Fibroblast of lung (primary cell): ENCODE results near the gene DLX6. TPM values are rescaled to one million over a fixed set of nuclear protein-coding genes. Genes with fewer than 3 reads are reported as not detected.

ENCODE experiments used
- DNase-seq, 2 donors: peaks; one replicate each; pipeline versions ENCODE4 v3.0.0 to v3.0.0-alpha.2; 2010; ENCODE audit warnings: low read depth in 2 of 2
- H2AFZ ChIP-seq: 2 replicates; pipeline ENCODE4 v1.5.1; 2012; ENCODE audit warnings: low read length, control low read depth, inconsistent platforms
- H3K27ac ChIP-seq: 2 replicates; pipeline ENCODE4 v1.5.1; 2011; ENCODE audit warnings: low read length, control low read depth; ENCODE audit not compliant: insufficient read depth
- H3K27me3 ChIP-seq: 2 replicates; pipeline ENCODE4 v1.5.1; 2011; ENCODE audit warnings: mild to moderate bottlenecking, low read length; ENCODE audit not compliant: control insufficient read depth, insufficient read depth
- H3K36me3 ChIP-seq: 2 replicates; pipeline ENCODE4 v1.5.1; 2011; ENCODE audit warnings: low read length; ENCODE audit not compliant: control insufficient read depth, insufficient read depth
- H3K4me1 ChIP-seq: 2 replicates; pipeline ENCODE4 v1.5.1; 2011; ENCODE audit warnings: low read length; ENCODE audit not compliant: control insufficient read depth, insufficient read depth; ENCODE audit errors: extremely low read depth
- H3K4me2 ChIP-seq: 2 replicates; pipeline ENCODE4 v1.5.1; 2011; ENCODE audit warnings: low read length, control low read depth; ENCODE audit not compliant: insufficient read depth; ENCODE audit errors: extremely low read depth
- H3K4me3 ChIP-seq, 4 experiments: fragments of 200-600 bp in 1 of 4; sonication (generic) in 1 of 4; replicated peaks in 1 of 4; 2 replicates each; pipeline ENCODE4 v1.5.1; 2011 to 2016; ENCODE audit warnings: low read length in 4 of 4, low read depth in 3 of 4, mild to moderate bottlenecking in 3 of 4, control low read depth in 2 of 4, inconsistent platforms in 1 of 4, mixed read lengths in 1 of 4; ENCODE audit not compliant: insufficient read depth in 1 of 4; ENCODE audit errors: control extremely low read depth in 1 of 4
- H3K79me2 ChIP-seq: 2 replicates; pipeline ENCODE4 v1.5.1; 2012; ENCODE audit warnings: mild to moderate bottlenecking, low read length, inconsistent platforms; ENCODE audit not compliant: control insufficient read depth, insufficient read depth
- H3K9ac ChIP-seq: 2 replicates; pipeline ENCODE4 v1.5.1; 2011; ENCODE audit warnings: mild to moderate bottlenecking, low read length, control low read depth; ENCODE audit not compliant: insufficient read depth
- H3K9me3 ChIP-seq: 2 replicates; pipeline ENCODE4 v1.5.1; 2012; ENCODE audit warnings: low read depth, low read length; ENCODE audit not compliant: control insufficient read depth, insufficient read depth
- H4K20me1 ChIP-seq: 2 replicates; pipeline ENCODE4 v1.5.1; 2011; ENCODE audit warnings: low read length; ENCODE audit not compliant: control insufficient read depth, insufficient read depth; ENCODE audit errors: extremely low read depth
- CTCF ChIP-seq, 2 donors: IDR thresholded peaks in 1 of 2; conservative IDR thresholded peaks in 1 of 2; 1 replicate in 1 of 2; 2 replicates in 1 of 2; pipeline ENCODE4 v1.5.1; 2011 to 2012; ENCODE audit warnings: low read length in 2 of 2, control low read depth in 1 of 2, inconsistent platforms in 1 of 2, low read depth in 1 of 2, mild to moderate bottlenecking in 1 of 2
- EZH2 ChIP-seq: IDR thresholded peaks from 2 replicates; pipeline ENCODE4 v1.5.1; 2012; ENCODE audit warnings: low read length, control low read depth, mild to moderate bottlenecking; ENCODE audit errors: missing control alignments
- polyA plus RNA-seq, 2 donors: library from polyadenylated mRNA; depleted of rRNA in 1 of 2; stranded (reverse) in 1 of 2; unstranded in 1 of 2; fragments of >200 nt; gene quantifications; 2 replicates each; pipeline ENCODE4 v1.2.1, GENCODE V29; 2011 to 2012; ENCODE audit warnings: missing spikeins in 1 of 2
- total RNA-seq: library from RNA; depleted of rRNA; stranded (reverse); fragments of >200 nt; gene quantifications from 2 replicates; pipeline ENCODE4 v1.2.1, GENCODE V29; 2014

The DLX6 gene
- total and polyA plus RNA-seq, 2 donors (not counting 1 experiment from before 2014, with no cell fraction given) = under 0.01 TPM; not detected in 1

DNA sequence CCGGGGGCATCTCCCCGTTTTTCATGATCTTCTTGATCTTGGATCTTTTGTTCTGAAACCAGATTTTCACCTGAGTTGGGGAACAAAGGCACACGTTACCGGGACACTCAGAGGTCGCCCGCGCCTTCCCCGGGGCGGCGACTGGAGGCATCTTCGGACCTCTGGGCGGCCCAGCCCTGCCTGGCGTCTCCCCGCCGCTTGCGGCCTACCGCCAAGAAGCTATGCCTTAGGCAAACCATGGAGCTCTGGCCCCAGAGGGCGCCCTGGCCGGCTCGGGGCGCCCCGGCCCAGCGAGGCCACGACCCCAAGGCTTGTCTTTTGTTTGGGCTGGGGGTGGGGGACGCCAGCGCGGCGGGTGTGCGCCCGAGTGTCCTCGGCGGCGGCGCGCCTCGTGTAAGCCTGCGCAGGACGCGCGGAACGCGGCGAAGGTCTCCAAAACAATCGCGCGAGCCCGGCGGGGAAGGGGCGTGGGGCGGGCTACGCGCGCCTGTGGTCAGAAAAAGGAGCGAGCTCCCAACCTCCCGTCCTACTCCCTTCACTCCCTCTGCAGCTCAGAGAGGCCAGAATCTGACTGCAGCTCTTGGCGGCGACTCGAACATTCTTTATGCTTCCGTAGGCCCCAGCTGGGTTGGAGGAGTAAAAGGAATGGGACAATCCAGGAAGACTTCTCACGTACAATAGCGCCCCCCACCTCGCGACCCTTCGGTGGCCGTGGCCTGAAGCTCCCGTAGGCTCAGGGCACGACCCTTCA lies 15.8 kb downstream of the DLX6 start:
- no peak for DNase-seq
- Histone ChIP-seq H4K20me1 (no peaks in the 10 kb centered on the region), H3K4me2 (no peak overlapping the region), H3K4me1 (no peaks in the 10 kb centered on the region), H2AFZ (no peak overlapping the region), H3K27me3 (peaks cover 68% of the 10 kb centered on the region), H3K79me2 (no peaks in the 10 kb centered on the region), H3K4me3 (no peak overlapping the region), H3K36me3 (no peaks in the 10 kb centered on the region), H3K9ac (no peak overlapping the region), H3K9me3 (no peaks in the 10 kb centered on the region), H3K27ac (no peak overlapping the region)
- no peak for TF ChIP-seq EZH2
- no peak for TF ChIP-seq CTCF (conservative IDR thresholded peaks at IDR 0.05 in 1 of 2, IDR thresholded peaks at IDR 0.05 in 1 of 2; ENCODE audit: low read depth in 1 of 2, low read length in 2 of 2)

GRCh38 chr7:97021747-97022490 lies 16.6 kb downstream of the DLX6 start:
- H3K4me3 ChIP-seq = no peak overlapping the region
- H2AFZ ChIP-seq = no peak overlapping the region
- H3K9ac ChIP-seq = no peak overlapping the region
- peaks cover 65% of the 10 kb centered on the region for H3K27me3 ChIP-seq
- no peaks in the 10 kb centered on the region for H3K4me1 ChIP-seq
- no peak overlapping the region for H3K4me2 ChIP-seq
- TF ChIP-seq EZH2 (no peak), CTCF (conservative IDR thresholded peaks at IDR 0.05 in 1 of 2, IDR thresholded peaks at IDR 0.05 in 1 of 2; ENCODE audit: low read depth in 1 of 2, low read length in 2 of 2) (no peak)
- no peaks in the 10 kb centered on the region for H4K20me1 ChIP-seq
- DNase-seq = no peak
- no peaks in the 10 kb centered on the region for H3K79me2 ChIP-seq
- H3K9me3 ChIP-seq = no peaks in the 10 kb centered on the region
- no peaks in the 10 kb centered on the region for H3K36me3 ChIP-seq
- no peak overlapping the region for H3K27ac ChIP-seq

- Histone ChIP-seq H4K20me1 (no peaks in the 10 kb centered on the region), H3K36me3 (no peaks in the 10 kb centered on the region), H3K79me2 (no peaks in the 10 kb centered on the region), H3K9ac (no peak overlapping the region), H3K4me3 (no peak overlapping the region), H3K9me3 (no peaks in the 10 kb centered on the region), H3K4me1 (no peaks in the 10 kb centered on the region), H3K4me2 (no peak overlapping the region), H3K27ac (no peak overlapping the region), H3K27me3 (peaks cover 57% of the 10 kb centered on the region), H2AFZ (no peak overlapping the region)
- no peak for TF ChIP-seq EZH2
- no peak for DNase-seq
Measured at GRCh38 chr7:97022491-97023306, 17.3 kb downstream of the DLX6 start.
